K562 (cell line): ENCODE measurements around the gene FHL1. TPM values are rescaled to one million over a fixed set of nuclear protein-coding genes. Genes with fewer than 3 reads are reported as not detected.

Source experiments
- LCOR ChIP-seq: sonication (generic); formaldehyde crosslinking; IDR thresholded peaks from 2 replicates; pipeline ENCODE4 v1.8.0; 2022; ENCODE audit warnings: mild to moderate bottlenecking, missing genetic modification reagents
- ZNF121 ChIP-seq: sonication (generic); formaldehyde crosslinking; conservative IDR thresholded peaks from 2 replicates; pipeline ENCODE4 v1.8.0; 2022; ENCODE audit warnings: missing genetic modification reagents
- polyA plus RNA-seq, 8 experiments: library from polyadenylated mRNA; depleted of rRNA in 4 of 8; stranded (reverse) in 5 of 8; unstranded in 3 of 8; fragments of >200 nt; fragmentation: Nextera tagmentation in 2 of 8; fragmentation: Illumina TruSeq in 1 of 8; extraction: Ambion mirVana in 2 of 8; extraction: Trizol in 1 of 8; gene quantifications; 2 replicates each; pipeline versions ENCODE4 v1.2.1 to v1.2.3, GENCODE V29; 2011 to 2014; ENCODE audit warnings: inconsistent platforms in 1 of 8, missing spikeins in 1 of 8
- total RNA-seq, 7 experiments: library from RNA; depleted of rRNA in 6 of 7; stranded (reverse); fragments of >200 nt in 6 of 7; fragmentation: Illumina TruSeq in 2 of 7; extraction: Trizol in 2 of 7; gene quantifications; 2 replicates each; pipeline versions ENCODE4 v1.2.1 to v1.2.3, GENCODE V29; 2011 to 2021; ENCODE audit warnings: low replicate concordance in 1 of 7
- TF ChIP-seq, protein P1 (sequence below): fragments of 200-600 bp; sonication (generic); IDR thresholded peaks from one replicate; pipeline ENCODE4 v1.6.1; 2012; ENCODE audit warnings: mild to moderate bottlenecking, low read depth, low read length, inconsistent platforms
- TF ChIP-seq, protein P2 (sequence below): fragments of 450-650 bp; IDR thresholded peaks from 2 replicates; pipeline ENCODE4 v1.7.1; 2018; ENCODE audit warnings: mild to moderate bottlenecking, low read depth; ENCODE audit not compliant: partially characterized antibody

Gene FHL1
- total and polyA plus RNA-seq, 9 of the 15 experiments (the other 6 are each of a cell fraction or from before 2014, with no cell fraction given), result 0.03 to 3.0 (median 0.13) TPM; not detected in 1

DNA sequence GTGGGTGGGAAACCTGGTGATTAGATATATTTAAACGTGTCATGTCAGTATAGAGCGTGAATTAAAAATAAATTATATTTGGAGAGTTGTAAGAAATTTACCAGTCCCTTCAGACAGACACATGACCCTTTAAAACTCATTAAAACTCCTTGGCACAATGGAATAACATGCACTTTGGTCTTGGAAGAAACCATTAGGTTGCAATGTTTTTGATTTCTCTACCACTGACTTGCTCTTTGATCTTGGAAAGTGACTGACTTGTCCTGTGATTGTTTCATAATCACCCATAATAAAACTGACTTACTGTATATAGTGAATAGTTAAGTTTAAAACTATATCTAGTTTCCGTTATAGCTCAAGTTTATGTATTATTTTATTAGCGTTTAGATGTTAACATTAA lies 35.8 kb downstream of the FHL1 start (continued):
- TF ChIP-seq, protein P1, sequence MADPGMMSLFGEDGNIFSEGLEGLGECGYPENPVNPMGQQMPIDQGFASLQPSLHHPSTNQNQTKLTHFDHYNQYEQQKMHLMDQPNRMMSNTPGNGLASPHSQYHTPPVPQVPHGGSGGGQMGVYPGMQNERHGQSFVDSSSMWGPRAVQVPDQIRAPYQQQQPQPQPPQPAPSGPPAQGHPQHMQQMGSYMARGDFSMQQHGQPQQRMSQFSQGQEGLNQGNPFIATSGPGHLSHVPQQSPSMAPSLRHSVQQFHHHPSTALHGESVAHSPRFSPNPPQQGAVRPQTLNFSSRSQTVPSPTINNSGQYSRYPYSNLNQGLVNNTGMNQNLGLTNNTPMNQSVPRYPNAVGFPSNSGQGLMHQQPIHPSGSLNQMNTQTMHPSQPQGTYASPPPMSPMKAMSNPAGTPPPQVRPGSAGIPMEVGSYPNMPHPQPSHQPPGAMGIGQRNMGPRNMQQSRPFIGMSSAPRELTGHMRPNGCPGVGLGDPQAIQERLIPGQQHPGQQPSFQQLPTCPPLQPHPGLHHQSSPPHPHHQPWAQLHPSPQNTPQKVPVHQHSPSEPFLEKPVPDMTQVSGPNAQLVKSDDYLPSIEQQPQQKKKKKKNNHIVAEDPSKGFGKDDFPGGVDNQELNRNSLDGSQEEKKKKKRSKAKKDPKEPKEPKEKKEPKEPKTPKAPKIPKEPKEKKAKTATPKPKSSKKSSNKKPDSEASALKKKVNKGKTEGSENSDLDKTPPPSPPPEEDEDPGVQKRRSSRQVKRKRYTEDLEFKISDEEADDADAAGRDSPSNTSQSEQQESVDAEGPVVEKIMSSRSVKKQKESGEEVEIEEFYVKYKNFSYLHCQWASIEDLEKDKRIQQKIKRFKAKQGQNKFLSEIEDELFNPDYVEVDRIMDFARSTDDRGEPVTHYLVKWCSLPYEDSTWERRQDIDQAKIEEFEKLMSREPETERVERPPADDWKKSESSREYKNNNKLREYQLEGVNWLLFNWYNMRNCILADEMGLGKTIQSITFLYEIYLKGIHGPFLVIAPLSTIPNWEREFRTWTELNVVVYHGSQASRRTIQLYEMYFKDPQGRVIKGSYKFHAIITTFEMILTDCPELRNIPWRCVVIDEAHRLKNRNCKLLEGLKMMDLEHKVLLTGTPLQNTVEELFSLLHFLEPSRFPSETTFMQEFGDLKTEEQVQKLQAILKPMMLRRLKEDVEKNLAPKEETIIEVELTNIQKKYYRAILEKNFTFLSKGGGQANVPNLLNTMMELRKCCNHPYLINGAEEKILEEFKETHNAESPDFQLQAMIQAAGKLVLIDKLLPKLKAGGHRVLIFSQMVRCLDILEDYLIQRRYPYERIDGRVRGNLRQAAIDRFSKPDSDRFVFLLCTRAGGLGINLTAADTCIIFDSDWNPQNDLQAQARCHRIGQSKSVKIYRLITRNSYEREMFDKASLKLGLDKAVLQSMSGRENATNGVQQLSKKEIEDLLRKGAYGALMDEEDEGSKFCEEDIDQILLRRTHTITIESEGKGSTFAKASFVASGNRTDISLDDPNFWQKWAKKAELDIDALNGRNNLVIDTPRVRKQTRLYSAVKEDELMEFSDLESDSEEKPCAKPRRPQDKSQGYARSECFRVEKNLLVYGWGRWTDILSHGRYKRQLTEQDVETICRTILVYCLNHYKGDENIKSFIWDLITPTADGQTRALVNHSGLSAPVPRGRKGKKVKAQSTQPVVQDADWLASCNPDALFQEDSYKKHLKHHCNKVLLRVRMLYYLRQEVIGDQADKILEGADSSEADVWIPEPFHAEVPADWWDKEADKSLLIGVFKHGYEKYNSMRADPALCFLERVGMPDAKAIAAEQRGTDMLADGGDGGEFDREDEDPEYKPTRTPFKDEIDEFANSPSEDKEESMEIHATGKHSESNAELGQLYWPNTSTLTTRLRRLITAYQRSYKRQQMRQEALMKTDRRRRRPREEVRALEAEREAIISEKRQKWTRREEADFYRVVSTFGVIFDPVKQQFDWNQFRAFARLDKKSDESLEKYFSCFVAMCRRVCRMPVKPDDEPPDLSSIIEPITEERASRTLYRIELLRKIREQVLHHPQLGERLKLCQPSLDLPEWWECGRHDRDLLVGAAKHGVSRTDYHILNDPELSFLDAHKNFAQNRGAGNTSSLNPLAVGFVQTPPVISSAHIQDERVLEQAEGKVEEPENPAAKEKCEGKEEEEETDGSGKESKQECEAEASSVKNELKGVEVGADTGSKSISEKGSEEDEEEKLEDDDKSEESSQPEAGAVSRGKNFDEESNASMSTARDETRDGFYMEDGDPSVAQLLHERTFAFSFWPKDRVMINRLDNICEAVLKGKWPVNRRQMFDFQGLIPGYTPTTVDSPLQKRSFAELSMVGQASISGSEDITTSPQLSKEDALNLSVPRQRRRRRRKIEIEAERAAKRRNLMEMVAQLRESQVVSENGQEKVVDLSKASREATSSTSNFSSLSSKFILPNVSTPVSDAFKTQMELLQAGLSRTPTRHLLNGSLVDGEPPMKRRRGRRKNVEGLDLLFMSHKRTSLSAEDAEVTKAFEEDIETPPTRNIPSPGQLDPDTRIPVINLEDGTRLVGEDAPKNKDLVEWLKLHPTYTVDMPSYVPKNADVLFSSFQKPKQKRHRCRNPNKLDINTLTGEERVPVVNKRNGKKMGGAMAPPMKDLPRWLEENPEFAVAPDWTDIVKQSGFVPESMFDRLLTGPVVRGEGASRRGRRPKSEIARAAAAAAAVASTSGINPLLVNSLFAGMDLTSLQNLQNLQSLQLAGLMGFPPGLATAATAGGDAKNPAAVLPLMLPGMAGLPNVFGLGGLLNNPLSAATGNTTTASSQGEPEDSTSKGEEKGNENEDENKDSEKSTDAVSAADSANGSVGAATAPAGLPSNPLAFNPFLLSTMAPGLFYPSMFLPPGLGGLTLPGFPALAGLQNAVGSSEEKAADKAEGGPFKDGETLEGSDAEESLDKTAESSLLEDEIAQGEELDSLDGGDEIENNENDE, result no peak
- TF ChIP-seq, protein P2, sequence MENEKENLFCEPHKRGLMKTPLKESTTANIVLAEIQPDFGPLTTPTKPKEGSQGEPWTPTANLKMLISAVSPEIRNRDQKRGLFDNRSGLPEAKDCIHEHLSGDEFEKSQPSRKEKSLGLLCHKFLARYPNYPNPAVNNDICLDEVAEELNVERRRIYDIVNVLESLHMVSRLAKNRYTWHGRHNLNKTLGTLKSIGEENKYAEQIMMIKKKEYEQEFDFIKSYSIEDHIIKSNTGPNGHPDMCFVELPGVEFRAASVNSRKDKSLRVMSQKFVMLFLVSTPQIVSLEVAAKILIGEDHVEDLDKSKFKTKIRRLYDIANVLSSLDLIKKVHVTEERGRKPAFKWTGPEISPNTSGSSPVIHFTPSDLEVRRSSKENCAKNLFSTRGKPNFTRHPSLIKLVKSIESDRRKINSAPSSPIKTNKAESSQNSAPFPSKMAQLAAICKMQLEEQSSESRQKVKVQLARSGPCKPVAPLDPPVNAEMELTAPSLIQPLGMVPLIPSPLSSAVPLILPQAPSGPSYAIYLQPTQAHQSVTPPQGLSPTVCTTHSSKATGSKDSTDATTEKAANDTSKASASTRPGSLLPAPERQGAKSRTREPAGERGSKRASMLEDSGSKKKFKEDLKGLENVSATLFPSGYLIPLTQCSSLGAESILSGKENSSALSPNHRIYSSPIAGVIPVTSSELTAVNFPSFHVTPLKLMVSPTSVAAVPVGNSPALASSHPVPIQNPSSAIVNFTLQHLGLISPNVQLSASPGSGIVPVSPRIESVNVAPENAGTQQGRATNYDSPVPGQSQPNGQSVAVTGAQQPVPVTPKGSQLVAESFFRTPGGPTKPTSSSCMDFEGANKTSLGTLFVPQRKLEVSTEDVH, result no peak
- TF ChIP-seq LCOR (CRISPR knock-in tag) (no peak), ZNF121 (CRISPR knock-in tag) (no peak)
- TF ChIP-seq, all 486 proteins: peak for 0
